SK-N-SH treated with all-trans-retinoic acid at 6 μM for 48 hours (cell line): ENCODE data around the gene LILRA6.
"Not testable (repeated sequence)": the region's sequence is repeated elsewhere in the genome, so short reads cannot be mapped to it uniquely, and the experiment has no call there.

ENCODE experiments used
- ATAC-seq: fragments of 200-7000 bp; cut with Tn5 transposase; 3 replicates; pipeline ENCODE4 v1.9.1; 2020; ENCODE audit warnings: mild to moderate bottlenecking, moderate library complexity
- BACH2 ChIP-seq: fragments of 250-450 bp; sonication (Bioruptor Pico); IDR thresholded peaks from 2 replicates; pipeline ENCODE4 v1.9.0; 2021; ENCODE audit warnings: mild to moderate bottlenecking, borderline replicate concordance
- CREB5 ChIP-seq: fragments of 250-450 bp; sonication (Bioruptor Pico); IDR thresholded peaks from 2 replicates; pipeline ENCODE4 v1.5.1; 2020; ENCODE audit warnings: low read depth, mild to moderate bottlenecking, moderate library complexity
- CSDC2 ChIP-seq: fragments of 250-450 bp; sonication (Bioruptor Pico); IDR thresholded peaks from 2 replicates; pipeline ENCODE4 v1.5.0; 2020; ENCODE audit warnings: mild to moderate bottlenecking, moderate library complexity
- ESRRG ChIP-seq: fragments of 250-450 bp; sonication (Bioruptor Pico); IDR thresholded peaks from 2 replicates; pipeline ENCODE4 v1.6.1; 2021; ENCODE audit warnings: mild to moderate bottlenecking
- GLIS3 ChIP-seq: fragments of 250-450 bp; sonication (Bioruptor Pico); IDR thresholded peaks from 2 replicates; pipeline ENCODE4 v1.5.0; 2020; ENCODE audit warnings: mild to moderate bottlenecking, moderate library complexity
- OSR1 ChIP-seq: fragments of 250-450 bp; sonication (Bioruptor Pico); IDR thresholded peaks from 2 replicates; pipeline ENCODE4 v1.8.0; 2022; ENCODE audit warnings: moderate library complexity, mild to moderate bottlenecking, inconsistent platforms
- POU6F1 ChIP-seq: fragments of 250-450 bp; sonication (Bioruptor Pico); IDR thresholded peaks from 2 replicates; pipeline ENCODE4 v1.8.0; 2021; ENCODE audit warnings: low read depth, mild to moderate bottlenecking, moderate library complexity, borderline replicate concordance
- RARB ChIP-seq: fragments of 250-450 bp; sonication (Bioruptor Pico); IDR thresholded peaks from 2 replicates; pipeline ENCODE4 v1.8.0; 2021; ENCODE audit warnings: mild to moderate bottlenecking, moderate library complexity
- SNAI2 ChIP-seq: fragments of 250-450 bp; sonication (Bioruptor Pico); IDR thresholded peaks from 2 replicates; pipeline ENCODE4 v1.5.0; 2020; ENCODE audit warnings: mild to moderate bottlenecking, moderate library complexity
- TCF4 ChIP-seq: fragments of 250-450 bp; sonication (Bioruptor Pico); IDR thresholded peaks from 2 replicates; pipeline ENCODE4 v1.8.0; 2021; ENCODE audit warnings: mild to moderate bottlenecking, moderate library complexity, borderline replicate concordance
- TOX ChIP-seq: fragments of 250-450 bp; sonication (Bioruptor Pico); IDR thresholded peaks from 2 replicates; pipeline ENCODE4 v1.8.0; 2021; ENCODE audit warnings: mild to moderate bottlenecking, moderate library complexity, borderline replicate concordance
- TSHZ2 ChIP-seq: fragments of 250-450 bp; sonication (Bioruptor Pico); IDR thresholded peaks from 2 replicates; pipeline ENCODE4 v1.5.0; 2020; ENCODE audit warnings: mild to moderate bottlenecking, moderate library complexity
- ZC3H10 ChIP-seq: fragments of 250-450 bp; sonication (Bioruptor Pico); IDR thresholded peaks from 2 replicates; pipeline ENCODE4 v1.5.1; 2021; ENCODE audit warnings: mild to moderate bottlenecking, moderate library complexity
- ZFP3 ChIP-seq: fragments of 250-450 bp; sonication (Bioruptor Pico); IDR thresholded peaks from 2 replicates; pipeline ENCODE4 v1.5.0; 2020; ENCODE audit warnings: mild to moderate bottlenecking, moderate library complexity
- ZFP30 ChIP-seq: fragments of 450-650 bp; formaldehyde crosslinking; IDR thresholded peaks from 2 replicates; pipeline ENCODE4 v1.5.0; 2022; ENCODE audit warnings: mild to moderate bottlenecking, moderate library complexity
- ZNF565 ChIP-seq: fragments of 450-650 bp; formaldehyde crosslinking; conservative IDR thresholded peaks from 2 replicates; pipeline ENCODE4 v1.5.0; 2020; ENCODE audit warnings: low read depth, mild to moderate bottlenecking, moderate library complexity
- ZNF8 ChIP-seq: fragments of 450-650 bp; formaldehyde crosslinking; IDR thresholded peaks from 2 replicates; pipeline ENCODE4 v1.5.0; 2020; ENCODE audit warnings: mild to moderate bottlenecking, moderate library complexity

LILRA6 gene

GRCh38 chr19:54196536-54196935 is 46.1 kb downstream of the LILRA6 start:
- no peak for TF ChIP-seq BACH2 (CRISPR knock-in tag)
- TF ChIP-seq SNAI2 (CRISPR knock-in tag), result no peak
- no peak for TF ChIP-seq CREB5 (CRISPR knock-in tag)
- no peak for TF ChIP-seq CSDC2 (CRISPR knock-in tag)
- no peak for TF ChIP-seq ZC3H10 (CRISPR knock-in tag)
- TF ChIP-seq ZFP3 (CRISPR knock-in tag), result no peak
- TF ChIP-seq ZFP30 (CRISPR knock-in tag), result no peak
- no peak for ATAC-seq

GRCh38 chr19:54194463-54194862 is 48.1 kb downstream of the LILRA6 start:
- not testable (repeated sequence) for ATAC-seq

GRCh38 chr19:54193011-54193410 is 49.6 kb downstream of the LILRA6 start:
- TF ChIP-seq ZFP3 (CRISPR knock-in tag), result no peak
- TF ChIP-seq OSR1 (CRISPR knock-in tag), result no peak
- no peak for TF ChIP-seq TSHZ2
- no peak for TF ChIP-seq ZNF565 (CRISPR knock-in tag)
- TF ChIP-seq SNAI2 (CRISPR knock-in tag), result no peak
- TF ChIP-seq ESRRG (CRISPR knock-in tag), result no peak
- TF ChIP-seq ZNF8 (CRISPR knock-in tag), result no peak
- TF ChIP-seq CREB5 (CRISPR knock-in tag), result no peak
- TF ChIP-seq TCF4 (CRISPR knock-in tag), result no peak
- TF ChIP-seq ZFP30 (CRISPR knock-in tag), result no peak
- no peak for TF ChIP-seq ZC3H10 (CRISPR knock-in tag)
- TF ChIP-seq POU6F1 (CRISPR knock-in tag), result no peak
- TF ChIP-seq TOX (CRISPR knock-in tag), result no peak
- no peak for TF ChIP-seq RARB (CRISPR knock-in tag)
- no peak for TF ChIP-seq GLIS3 (CRISPR knock-in tag)
- no peak for ATAC-seq

GRCh38 chr19:54191811-54192453 is 50.7 kb downstream of the LILRA6 start:
- no peak for TF ChIP-seq CSDC2 (CRISPR knock-in tag)
- TF ChIP-seq ZNF8 (CRISPR knock-in tag), result no peak
- no peak for TF ChIP-seq BACH2 (CRISPR knock-in tag)
- no peak for TF ChIP-seq ZC3H10 (CRISPR knock-in tag)

GRCh38 chr19:54191011-54191810 is 51.4 kb downstream of the LILRA6 start, which contains the start of gene TSEN34:
TSS of gene TSEN34 (plus strand) at chr19:54191308. CDS start at chr19:54191365, 57 bp downstream.
- peak; percentile 48 for ATAC-seq
- TF ChIP-seq RARB (CRISPR knock-in tag), result no peak

More at GRCh38 chr19:54191811-54192453, 50.7 kb downstream of the LILRA6 start:
- ATAC-seq, result no peak
